ENCODE data around the gene UMODL1.
"Not testable (repeated sequence)": the region's sequence is repeated elsewhere in the genome, so short reads cannot be mapped to it uniquely, and the experiment has no call there.

UMODL1 gene

DNA sequence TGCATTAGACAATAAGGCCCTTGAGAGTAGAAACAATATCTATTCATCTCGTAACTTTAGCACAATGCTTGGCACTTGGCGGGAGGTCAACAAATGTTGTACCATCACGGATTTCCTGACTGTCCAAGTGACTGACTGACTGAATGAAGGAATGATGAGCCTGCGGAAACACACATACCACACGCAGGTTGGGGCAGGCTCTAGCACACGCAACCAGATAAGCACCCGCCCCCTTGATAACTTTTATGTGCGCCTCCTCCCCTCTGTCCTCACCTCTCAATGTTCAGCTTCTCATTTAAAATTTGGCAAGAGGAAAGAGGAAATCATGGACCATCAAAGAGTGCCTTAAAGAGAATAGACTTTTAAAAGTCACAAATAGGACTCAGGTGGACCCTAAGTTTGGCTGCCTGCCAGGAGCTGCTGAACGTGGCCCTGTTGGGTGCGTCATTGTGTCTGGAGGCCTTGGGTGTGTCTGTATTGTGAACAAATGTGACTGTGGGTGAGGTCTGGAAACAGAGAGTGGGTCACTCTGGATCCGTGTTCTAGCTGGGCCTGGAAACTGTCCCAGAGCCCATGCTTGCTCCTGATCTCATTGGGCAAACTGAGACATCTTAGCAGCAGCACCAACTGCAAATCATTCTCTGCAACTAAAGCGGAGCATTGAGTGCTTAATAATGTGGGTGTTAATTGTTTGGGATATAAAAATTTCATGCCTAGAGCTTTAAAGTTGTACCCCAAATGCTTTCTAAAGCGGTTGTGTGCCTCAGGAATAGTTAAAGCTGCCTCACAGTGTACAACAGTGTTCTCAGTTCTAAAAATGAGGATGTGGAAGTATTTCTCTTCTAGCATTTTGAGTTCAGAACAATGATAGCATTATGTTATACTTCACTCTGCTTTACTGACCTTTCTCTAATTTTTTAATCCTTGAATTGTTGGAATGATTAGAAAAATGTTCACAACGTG is 100.3 kb downstream of the UMODL1 start:
- H3K36me3 ChIP-seq (ENCODE audit: control insufficient read depth in 1 of 2, insufficient read depth in 2 of 2, low read length in 2 of 2) = no peaks in the 10 kb centered on the region
- H3K27ac ChIP-seq (ENCODE audit: low read length) = no peak overlapping the region
- no peak overlapping the region for H3K4me3 ChIP-seq (ENCODE audit: low read depth in 1 of 2, low read length in 2 of 2)
- H3K4me1 ChIP-seq (ENCODE audit: control insufficient read depth in 1 of 2, insufficient read depth in 2 of 2, low read length in 2 of 2) = no peaks in the 10 kb centered on the region
- no peaks in the 10 kb centered on the region for H3K9me3 ChIP-seq (ENCODE audit: control insufficient read depth in 1 of 2, low read length in 2 of 2)
- H3K27me3 ChIP-seq (ENCODE audit: low read depth, low read length) = no peaks in the 10 kb centered on the region

DNA sequence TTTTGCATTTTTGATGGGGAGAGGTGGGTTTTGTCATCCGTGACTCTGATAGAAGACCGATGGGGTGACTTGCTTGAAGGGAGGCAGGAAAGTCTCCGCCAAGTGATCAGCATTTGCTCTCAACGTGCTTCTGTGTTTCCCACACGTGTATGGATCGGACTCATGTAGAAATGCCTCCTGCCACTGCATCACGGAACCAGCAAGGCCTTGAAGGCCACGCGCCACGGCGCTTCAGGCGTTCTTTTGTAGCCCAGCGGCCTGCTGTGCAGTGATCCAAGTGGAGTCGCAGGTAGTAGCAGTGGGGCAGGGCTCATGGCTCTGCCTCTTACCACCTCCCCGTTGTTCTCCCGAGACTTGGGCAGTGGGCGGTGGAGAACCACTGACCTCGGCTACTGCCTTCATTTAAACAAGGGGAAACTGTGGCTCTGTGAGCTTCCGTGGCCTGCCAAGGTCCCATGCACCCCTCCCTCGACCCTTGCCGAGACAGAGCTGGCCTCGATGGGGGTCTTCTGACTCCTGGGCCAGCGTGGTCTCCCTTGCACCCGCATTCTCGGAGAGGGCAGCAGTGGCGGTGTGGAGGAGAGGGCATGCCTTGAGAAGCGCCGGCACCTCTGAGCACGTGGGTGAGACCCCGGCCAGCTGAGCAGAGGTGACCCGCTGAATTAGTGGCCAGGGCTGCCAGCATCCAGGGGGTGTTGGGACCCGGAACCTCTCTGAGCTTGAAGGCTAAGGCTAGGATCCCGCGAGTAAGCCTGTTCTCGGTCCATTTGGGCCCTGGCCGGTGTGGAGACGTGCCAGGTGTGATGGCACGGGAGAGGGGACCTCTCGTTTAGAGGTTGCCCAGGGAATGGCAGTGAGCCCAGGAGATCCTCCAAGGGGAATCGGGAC is 101.7 kb downstream of the UMODL1 start:
- Histone ChIP-seq H3K36me3 (ENCODE audit: control insufficient read depth in 1 of 2, insufficient read depth in 2 of 2, low read length in 2 of 2) (no peaks in the 10 kb centered on the region), H3K27ac (ENCODE audit: low read length) (no peak overlapping the region)

DNA sequence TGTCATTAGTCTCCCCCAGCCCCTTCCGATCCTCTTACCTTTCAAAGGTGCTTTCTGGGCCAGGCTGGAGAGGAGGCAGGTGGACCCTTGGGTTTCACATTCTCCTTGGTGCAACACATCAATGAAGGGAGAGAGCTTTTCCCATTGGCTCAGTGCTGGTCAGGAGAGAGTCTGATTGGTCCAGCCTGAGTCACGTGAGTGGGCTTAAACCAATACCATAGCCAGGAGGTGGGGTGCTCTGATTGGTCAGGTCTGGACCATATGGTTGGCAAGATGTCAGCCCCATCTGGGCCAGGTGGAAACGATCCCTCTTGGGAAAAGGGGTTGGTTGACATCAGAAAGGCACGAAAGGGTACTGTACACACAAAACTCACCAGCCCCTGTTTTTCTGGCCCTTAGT is 103.1 kb downstream of the UMODL1 start:
- no peak overlapping the region for H3K27ac ChIP-seq (ENCODE audit: low read length)
- H3K9me3 ChIP-seq (ENCODE audit: control insufficient read depth in 1 of 2, low read length in 2 of 2) = no peaks in the 10 kb centered on the region
- H3K4me3 ChIP-seq (ENCODE audit: low read depth in 1 of 2, low read length in 2 of 2) = no peak overlapping the region
- H3K36me3 ChIP-seq (ENCODE audit: control insufficient read depth in 1 of 2, insufficient read depth in 2 of 2, low read length in 2 of 2) = no peaks in the 10 kb centered on the region
- peaks cover 0 to 7% of the 10 kb centered on the region in 2 donors for H3K4me1 ChIP-seq (ENCODE audit: control insufficient read depth in 1 of 2, insufficient read depth in 2 of 2, low read length in 2 of 2)
- no peaks in the 10 kb centered on the region for H3K27me3 ChIP-seq (ENCODE audit: low read depth, low read length)

More for the DNA sequence above, 101.7 kb downstream of the UMODL1 start:
- Histone ChIP-seq H3K4me3 (ENCODE audit: low read depth in 1 of 2, low read length in 2 of 2) (no peak overlapping the region), H3K9me3 (ENCODE audit: control insufficient read depth in 1 of 2, low read length in 2 of 2) (no peaks in the 10 kb centered on the region), H3K4me1 (ENCODE audit: control insufficient read depth in 1 of 2, insufficient read depth in 2 of 2, low read length in 2 of 2) (peaks cover 0 to 7% of the 10 kb centered on the region in 2 donors), H3K27me3 (ENCODE audit: low read depth, low read length) (no peaks in the 10 kb centered on the region)

DNA sequence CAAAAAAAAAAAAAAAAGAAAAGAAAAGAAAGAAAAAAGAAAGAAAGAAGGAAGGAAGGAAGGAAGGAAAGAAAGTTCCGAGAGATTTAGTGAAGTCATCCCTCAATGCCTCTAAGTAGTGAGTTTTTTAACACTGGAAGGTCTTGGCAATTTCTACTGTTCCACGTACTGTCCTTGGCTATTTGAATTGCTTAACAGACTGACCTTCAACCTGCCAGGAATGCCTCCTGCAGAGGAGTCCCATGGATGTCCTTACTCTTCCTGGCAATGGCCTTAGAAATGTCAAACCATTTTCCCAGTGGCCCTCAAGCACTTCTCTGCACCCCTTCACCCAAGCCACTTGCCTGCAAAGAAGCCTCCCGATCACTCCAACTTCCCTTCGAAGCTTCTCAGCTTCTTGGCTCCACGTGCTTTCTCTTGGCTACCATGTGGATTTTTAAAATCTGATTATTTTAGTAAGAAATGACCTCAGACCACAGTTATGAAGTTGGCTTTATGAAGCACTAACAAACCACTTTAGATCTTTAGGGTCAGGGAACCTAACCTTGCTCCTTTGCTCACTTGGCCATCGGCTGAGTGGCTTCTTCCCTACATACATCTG is 104.1 kb downstream of the UMODL1 start:
- Histone ChIP-seq H3K4me3 (ENCODE audit: low read depth in 1 of 2, low read length in 2 of 2) (no peak overlapping the region), H3K4me1 (ENCODE audit: control insufficient read depth in 1 of 2, insufficient read depth in 2 of 2, low read length in 2 of 2) (peaks cover 0 to 7% of the 10 kb centered on the region in 2 donors), H3K27ac (ENCODE audit: low read length) (no peak overlapping the region)

DNA sequence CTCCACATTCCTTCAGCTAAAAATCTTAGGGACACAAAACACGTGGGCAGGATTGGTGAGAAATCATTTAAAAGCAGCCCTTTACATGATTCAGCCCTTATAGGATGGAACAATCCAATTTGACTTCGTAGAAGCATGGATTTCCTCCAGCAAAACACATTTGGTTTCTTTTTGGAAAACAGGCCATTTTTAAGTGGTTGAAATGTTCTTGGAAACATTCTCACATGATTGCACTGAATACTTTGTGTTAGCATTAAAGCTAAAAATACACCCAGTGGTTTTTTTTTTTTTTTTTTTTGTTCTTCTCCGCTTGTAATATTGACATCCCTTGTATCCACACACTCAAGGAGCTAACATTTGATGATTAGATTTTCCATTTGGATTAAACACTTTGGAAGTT is 105.7 kb downstream of the UMODL1 start:
- Histone ChIP-seq H3K27me3 (ENCODE audit: low read depth, low read length) (no peaks in the 10 kb centered on the region), H3K4me1 (ENCODE audit: control insufficient read depth in 1 of 2, insufficient read depth in 2 of 2, low read length in 2 of 2) (peaks cover 0 to 7% of the 10 kb centered on the region in 2 donors), H3K36me3 (ENCODE audit: control insufficient read depth in 1 of 2, insufficient read depth in 2 of 2, low read length in 2 of 2) (no peaks in the 10 kb centered on the region), H3K27ac (ENCODE audit: low read length) (no peak overlapping the region), H3K9me3 (ENCODE audit: control insufficient read depth in 1 of 2, low read length in 2 of 2) (no peaks in the 10 kb centered on the region), H3K4me3 (ENCODE audit: low read depth in 1 of 2, low read length in 2 of 2) (no peak overlapping the region)

More for the DNA sequence above, 104.1 kb downstream of the UMODL1 start:
- Histone ChIP-seq H3K9me3 (ENCODE audit: control insufficient read depth in 1 of 2, low read length in 2 of 2) (no peaks in the 10 kb centered on the region), H3K36me3 (ENCODE audit: control insufficient read depth in 1 of 2, insufficient read depth in 2 of 2, low read length in 2 of 2) (no peaks in the 10 kb centered on the region), H3K27me3 (ENCODE audit: low read depth, low read length) (no peaks in the 10 kb centered on the region)

DNA sequence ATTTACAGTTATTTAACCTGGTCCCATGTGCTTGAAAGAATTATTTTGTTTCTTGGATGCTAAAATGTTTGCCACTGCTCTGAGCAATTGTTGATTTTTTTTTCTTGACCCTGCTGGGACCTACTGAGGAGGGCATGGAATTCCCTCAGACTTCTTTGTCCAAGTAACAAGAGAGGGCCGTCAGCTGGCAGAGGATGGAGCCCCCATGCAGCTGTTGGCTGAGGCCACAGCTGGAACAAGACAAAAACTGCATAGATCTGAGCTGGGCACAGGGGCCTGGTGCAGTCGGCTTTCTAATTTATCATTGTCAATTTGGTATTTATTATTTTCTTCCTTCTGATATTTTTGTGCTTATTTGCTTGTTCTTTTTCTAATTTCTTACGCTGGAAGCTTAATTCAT is 108.2 kb downstream of the UMODL1 start:
- H3K4me1 ChIP-seq (ENCODE audit: control insufficient read depth in 1 of 2, insufficient read depth in 2 of 2, low read length in 2 of 2) = peaks cover 0 to 10% of the 10 kb centered on the region in 2 donors
- H3K4me3 ChIP-seq (ENCODE audit: low read depth in 1 of 2, low read length in 2 of 2) = no peak overlapping the region
- no peak overlapping the region for H3K27ac ChIP-seq (ENCODE audit: low read length)
- no peaks in the 10 kb centered on the region for H3K9me3 ChIP-seq (ENCODE audit: control insufficient read depth in 1 of 2, low read length in 2 of 2)
- H3K27me3 ChIP-seq (ENCODE audit: low read depth, low read length) = no peaks in the 10 kb centered on the region
- no peaks in the 10 kb centered on the region for H3K36me3 ChIP-seq (ENCODE audit: control insufficient read depth in 1 of 2, insufficient read depth in 2 of 2, low read length in 2 of 2)

DNA sequence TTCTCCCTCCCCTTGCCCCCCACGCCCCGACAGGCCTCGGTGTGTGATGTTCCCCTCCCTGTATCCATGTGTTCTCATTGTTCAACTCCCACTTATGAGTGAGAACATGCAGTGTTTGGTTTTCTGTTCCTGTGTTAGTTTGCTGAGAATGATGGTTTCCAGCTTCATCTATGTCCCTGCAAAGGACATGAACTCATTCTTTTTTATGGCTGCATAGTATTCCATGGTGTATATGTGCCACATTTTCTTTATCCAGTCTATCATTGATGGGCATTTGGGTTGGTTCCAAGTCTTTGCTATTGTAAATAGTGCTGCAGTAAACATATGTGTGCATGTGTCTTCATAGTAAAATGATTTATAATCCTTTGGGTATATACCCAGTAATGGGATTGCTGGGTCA is 108.9 kb downstream of the UMODL1 start:
- not testable (repeated sequence) for H3K27ac ChIP-seq (ENCODE audit: low read length); H3K36me3 ChIP-seq (ENCODE audit: control insufficient read depth in 1 of 2, insufficient read depth in 2 of 2, low read length in 2 of 2); H3K4me3 ChIP-seq (ENCODE audit: low read depth in 1 of 2, low read length in 2 of 2); H3K9me3 ChIP-seq (ENCODE audit: control insufficient read depth in 1 of 2, low read length in 2 of 2); H3K27me3 ChIP-seq (ENCODE audit: low read depth, low read length); H3K4me1 ChIP-seq (ENCODE audit: control insufficient read depth in 1 of 2, insufficient read depth in 2 of 2, low read length in 2 of 2)

DNA sequence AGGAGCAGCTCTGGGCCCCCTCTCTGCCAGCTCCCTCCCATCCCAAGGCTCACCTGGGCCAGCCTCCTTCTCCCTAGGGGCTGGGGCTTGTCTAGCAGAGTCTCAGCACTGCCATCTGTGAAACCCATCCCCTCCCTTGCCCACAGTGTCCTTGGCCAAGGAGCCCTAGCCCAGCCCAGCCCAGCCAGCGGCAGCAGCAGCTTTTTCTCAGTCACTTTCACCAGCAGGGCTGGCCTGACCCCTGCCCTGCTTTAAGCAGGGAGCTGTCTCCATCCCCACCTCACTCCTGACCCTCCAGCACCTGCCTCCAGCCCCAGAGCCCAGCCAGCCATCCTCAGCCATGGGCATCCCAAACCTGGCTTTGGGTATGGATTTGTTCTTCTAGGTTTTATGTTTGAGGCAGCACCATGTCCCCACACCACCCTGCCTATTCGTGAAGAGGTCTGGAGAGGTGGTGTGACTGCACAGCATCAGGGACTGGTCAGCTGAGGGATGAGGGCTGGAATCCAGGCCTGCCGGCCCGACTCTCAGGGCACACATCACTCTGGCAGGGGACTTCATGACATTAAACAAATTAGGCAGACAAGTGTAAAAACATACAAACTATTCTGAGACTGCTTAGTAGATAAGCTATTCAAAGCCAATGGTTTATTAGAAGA is 111.7 kb downstream of the UMODL1 start:
- Histone ChIP-seq H3K36me3 (ENCODE audit: control insufficient read depth in 1 of 2, insufficient read depth in 2 of 2, low read length in 2 of 2) (no peaks in the 10 kb centered on the region), H3K9me3 (ENCODE audit: control insufficient read depth in 1 of 2, low read length in 2 of 2) (no peaks in the 10 kb centered on the region)

DNA sequence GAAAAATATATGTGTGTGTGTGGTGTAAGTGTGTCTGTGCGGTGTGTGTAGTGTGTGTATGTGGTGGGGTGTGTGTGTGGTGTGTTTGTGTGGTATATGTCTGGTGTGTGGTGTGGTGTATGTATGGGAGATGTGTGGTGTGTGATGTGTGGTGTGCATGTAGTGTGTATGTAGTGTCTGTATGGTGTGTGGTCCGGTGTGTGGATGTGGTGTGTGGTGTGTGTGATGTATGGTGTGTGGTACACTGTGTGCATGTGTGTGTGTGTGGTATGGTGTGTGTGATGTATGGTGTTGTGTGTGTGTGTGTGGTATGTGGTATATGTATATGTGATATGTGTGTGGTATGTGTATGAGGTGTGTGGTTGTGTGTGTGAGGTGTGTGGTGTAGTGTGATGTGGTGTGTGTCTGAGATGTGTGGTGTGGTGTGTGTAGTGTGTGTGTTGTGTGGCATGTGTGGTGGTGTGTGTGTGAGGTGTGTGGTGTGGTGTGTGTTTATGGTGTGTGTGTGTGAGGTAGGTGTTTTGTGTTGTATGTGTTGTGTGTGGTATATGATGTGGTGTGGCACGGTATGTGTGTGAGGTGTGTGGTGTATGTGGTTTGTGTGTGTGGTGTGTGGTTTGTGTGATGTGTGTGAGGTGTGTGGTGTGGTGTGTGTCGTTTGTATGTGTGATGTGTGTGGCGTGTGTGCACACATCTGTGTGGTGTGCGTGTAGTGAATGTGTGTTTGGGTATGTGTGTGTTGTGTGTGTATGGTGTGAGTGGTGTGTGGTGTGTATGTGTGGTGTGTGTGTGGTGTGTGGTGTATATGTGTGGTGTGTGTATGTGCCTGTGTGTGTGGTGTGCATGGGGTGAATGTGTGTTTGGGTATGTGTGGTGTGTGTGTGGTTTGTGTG is 112.5 kb downstream of the UMODL1 start:
- H3K27ac ChIP-seq (ENCODE audit: low read length) = no peak overlapping the region
- no peaks in the 10 kb centered on the region for H3K9me3 ChIP-seq (ENCODE audit: control insufficient read depth in 1 of 2, low read length in 2 of 2)
- no peak overlapping the region for H3K4me3 ChIP-seq (ENCODE audit: low read depth in 1 of 2, low read length in 2 of 2)
- peaks cover 6 to 16% of the 10 kb centered on the region in 2 donors for H3K4me1 ChIP-seq (ENCODE audit: control insufficient read depth in 1 of 2, insufficient read depth in 2 of 2, low read length in 2 of 2)
- H3K27me3 ChIP-seq (ENCODE audit: low read depth, low read length) = no peaks in the 10 kb centered on the region
- H3K36me3 ChIP-seq (ENCODE audit: control insufficient read depth in 1 of 2, insufficient read depth in 2 of 2, low read length in 2 of 2) = no peaks in the 10 kb centered on the region

More for the DNA sequence above, 111.7 kb downstream of the UMODL1 start:
- no peak overlapping the region for H3K27ac ChIP-seq (ENCODE audit: low read length)
- H3K4me3 ChIP-seq (ENCODE audit: low read depth in 1 of 2, low read length in 2 of 2) = no peak overlapping the region
- no peaks in the 10 kb centered on the region for H3K27me3 ChIP-seq (ENCODE audit: low read depth, low read length)
- H3K4me1 ChIP-seq (ENCODE audit: control insufficient read depth in 1 of 2, insufficient read depth in 2 of 2, low read length in 2 of 2) = peaks cover 2 to 12% of the 10 kb centered on the region in 2 donors

DNA sequence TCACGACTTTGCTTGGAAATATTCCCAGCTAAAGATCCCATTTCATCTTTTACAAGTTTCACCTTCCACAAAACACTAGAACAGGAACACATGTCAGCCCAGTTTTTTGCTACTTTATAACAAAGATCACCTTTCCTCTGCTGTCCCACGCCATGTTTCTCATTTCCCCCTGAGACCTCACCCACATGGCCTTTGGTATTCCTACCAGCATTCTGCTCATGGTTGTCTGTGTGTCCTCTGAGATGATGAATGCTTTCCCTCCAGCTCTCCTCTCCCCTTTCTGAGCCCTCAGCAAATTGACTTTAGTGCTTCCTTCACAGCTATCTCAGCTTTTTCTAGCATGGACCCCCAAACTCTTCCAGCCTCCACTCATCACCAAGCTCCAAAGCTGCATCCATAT is 115.5 kb downstream of the UMODL1 start:
- peaks cover 9 to 18% of the 10 kb centered on the region in 2 donors for H3K4me1 ChIP-seq (ENCODE audit: control insufficient read depth in 1 of 2, insufficient read depth in 2 of 2, low read length in 2 of 2)
- no peaks in the 10 kb centered on the region for H3K27me3 ChIP-seq (ENCODE audit: low read depth, low read length)
- no peaks in the 10 kb centered on the region for H3K9me3 ChIP-seq (ENCODE audit: control insufficient read depth in 1 of 2, low read length in 2 of 2)
- H3K27ac ChIP-seq (ENCODE audit: low read length) = no peak overlapping the region
- no peaks in the 10 kb centered on the region for H3K36me3 ChIP-seq (ENCODE audit: control insufficient read depth in 1 of 2, insufficient read depth in 2 of 2, low read length in 2 of 2)
- no peak overlapping the region for H3K4me3 ChIP-seq (ENCODE audit: low read depth in 1 of 2, low read length in 2 of 2)

All from muscle layer of duodenum (tissue), 2 donors.